Hepatocyte (in vitro differentiated cells): ENCODE data around the gene PCDHGA10.
"Not testable (repeated sequence)": the region's sequence is repeated elsewhere in the genome, so short reads cannot be mapped to it uniquely, and the experiment has no call there.

Experiments
- EZH2 ChIP-seq: fragments of 200-600 bp; sonication (generic); IDR thresholded peaks from 2 replicates; pipeline ENCODE4 v1.6.1; 2016; ENCODE audit warnings: antibody characterized with exemption, mild to moderate bottlenecking, borderline replicate concordance
- EZH2phosphoT487 ChIP-seq: fragments of 200-600 bp; sonication (generic); IDR thresholded peaks from one replicate; pipeline ENCODE4 v1.6.1; 2018; ENCODE audit warnings: antibody characterized with exemption, mild to moderate bottlenecking, low read depth, moderate library complexity; ENCODE audit not compliant: unreplicated experiment, severe bottlenecking
- TF ChIP-seq, protein P1 (sequence below): fragments of 200-600 bp; sonication (generic); IDR thresholded peaks from 2 replicates; pipeline ENCODE4 v1.5.1; 2016; ENCODE audit warnings: antibody characterized with exemption, mild to moderate bottlenecking; ENCODE audit not compliant: poor library complexity

DNA sequence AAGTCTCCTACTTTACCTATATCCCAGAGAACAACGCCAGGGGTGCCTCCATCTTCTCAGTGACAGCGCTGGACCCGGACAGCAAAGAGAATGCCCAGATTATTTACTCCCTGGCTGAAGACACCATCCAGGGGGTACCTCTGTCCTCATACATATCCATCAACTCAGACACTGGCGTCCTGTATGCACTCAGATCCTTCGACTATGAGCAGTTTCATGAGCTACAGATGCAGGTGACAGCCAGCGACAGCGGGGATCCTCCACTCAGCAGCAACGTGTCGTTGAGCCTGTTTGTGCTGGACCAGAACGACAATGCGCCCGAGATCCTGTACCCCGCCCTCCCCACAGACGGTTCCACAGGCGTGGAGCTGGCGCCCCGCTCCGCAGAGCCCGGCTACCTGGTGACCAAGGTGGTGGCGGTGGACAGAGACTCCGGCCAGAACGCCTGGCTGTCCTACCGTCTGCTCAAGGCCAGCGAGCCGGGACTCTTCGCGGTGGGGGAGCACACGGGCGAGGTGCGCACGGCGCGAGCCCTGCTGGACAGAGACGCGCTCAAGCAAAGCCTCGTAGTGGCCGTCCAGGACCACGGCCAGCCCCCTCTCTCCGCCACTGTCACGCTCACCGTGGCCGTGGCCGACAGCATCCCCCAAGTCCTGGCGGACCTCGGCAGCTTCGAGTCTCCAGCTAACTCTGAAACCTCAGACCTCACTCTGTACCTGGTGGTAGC, 1.9 kb downstream of the PCDHGA10 start:
- TF ChIP-seq, protein P1, sequence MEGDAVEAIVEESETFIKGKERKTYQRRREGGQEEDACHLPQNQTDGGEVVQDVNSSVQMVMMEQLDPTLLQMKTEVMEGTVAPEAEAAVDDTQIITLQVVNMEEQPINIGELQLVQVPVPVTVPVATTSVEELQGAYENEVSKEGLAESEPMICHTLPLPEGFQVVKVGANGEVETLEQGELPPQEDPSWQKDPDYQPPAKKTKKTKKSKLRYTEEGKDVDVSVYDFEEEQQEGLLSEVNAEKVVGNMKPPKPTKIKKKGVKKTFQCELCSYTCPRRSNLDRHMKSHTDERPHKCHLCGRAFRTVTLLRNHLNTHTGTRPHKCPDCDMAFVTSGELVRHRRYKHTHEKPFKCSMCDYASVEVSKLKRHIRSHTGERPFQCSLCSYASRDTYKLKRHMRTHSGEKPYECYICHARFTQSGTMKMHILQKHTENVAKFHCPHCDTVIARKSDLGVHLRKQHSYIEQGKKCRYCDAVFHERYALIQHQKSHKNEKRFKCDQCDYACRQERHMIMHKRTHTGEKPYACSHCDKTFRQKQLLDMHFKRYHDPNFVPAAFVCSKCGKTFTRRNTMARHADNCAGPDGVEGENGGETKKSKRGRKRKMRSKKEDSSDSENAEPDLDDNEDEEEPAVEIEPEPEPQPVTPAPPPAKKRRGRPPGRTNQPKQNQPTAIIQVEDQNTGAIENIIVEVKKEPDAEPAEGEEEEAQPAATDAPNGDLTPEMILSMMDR, result not testable (repeated sequence)
- not testable (repeated sequence) for TF ChIP-seq EZH2, EZH2phosphoT487
